Measurements from ENCODE around the gene CAMK4. TPM values are rescaled to one million over a fixed set of nuclear protein-coding genes. Genes with fewer than 3 reads are reported as not detected.
A peak's percentile ranks its signal among the peaks of the same experiment; 100 is the strongest.

The CAMK4 gene
- total RNA-seq, 1 experiment from 2014 or later = 19.3 TPM

DNA sequence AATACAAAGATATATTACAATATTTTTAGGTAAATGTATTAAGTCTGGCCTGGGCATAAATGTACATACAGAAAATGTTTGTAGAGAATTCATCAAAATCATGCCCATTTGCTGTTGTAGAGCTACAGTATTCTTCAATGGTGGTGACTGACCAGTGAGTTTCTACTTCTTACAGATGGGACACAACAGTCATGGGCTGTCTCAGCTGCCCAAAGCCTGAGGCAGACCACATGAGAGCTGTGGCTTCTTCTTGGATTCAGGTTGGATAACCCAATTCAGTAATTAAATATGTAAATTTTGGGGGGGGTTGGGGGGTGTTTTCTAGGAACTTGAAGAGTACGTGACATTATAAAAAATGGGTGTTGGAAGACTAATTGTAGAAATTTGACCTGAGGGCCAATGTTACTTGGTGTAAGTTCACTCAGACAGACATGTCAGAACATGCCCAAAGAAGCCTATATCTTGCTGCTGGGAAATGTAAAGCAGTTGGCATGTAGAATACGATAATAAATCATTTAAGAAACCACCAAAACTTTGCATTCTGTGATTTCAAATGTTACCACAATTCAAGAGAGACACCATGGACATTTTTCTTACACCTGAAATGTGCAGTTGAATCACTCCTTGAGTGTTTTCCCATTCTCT is 270.3 kb downstream of the CAMK4 start:
- Histone ChIP-seq H3K27ac (no peak overlapping the region), H3K4me1 (no peaks in the 10 kb centered on the region)

DNA sequence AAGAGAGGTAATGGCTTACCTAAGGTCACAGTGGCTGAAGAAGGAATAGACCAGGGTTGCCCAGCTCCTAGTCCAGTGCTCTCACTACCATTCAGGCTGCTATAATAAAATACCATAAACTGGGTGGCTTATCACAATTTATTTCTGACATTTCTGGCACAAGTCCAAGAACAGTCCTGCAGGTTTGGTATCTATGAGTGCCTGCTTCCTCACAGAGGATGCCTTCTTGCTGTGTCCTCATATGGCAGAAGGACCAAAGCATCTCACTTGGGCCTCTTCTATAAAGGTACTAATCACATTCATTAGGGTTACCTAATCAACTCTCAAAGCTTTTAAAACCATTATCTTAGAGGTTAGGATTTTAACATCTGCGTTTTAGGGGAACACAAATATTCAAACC is 271.0 kb downstream of the CAMK4 start:
- no peak overlapping the region for H3K4me3 ChIP-seq
- no peaks in the 10 kb centered on the region for H3K4me1 ChIP-seq
- peaks cover 34% of the 10 kb centered on the region for H3K36me3 ChIP-seq
- no peaks in the 10 kb centered on the region for H3K9me3 ChIP-seq (replicated peaks)
- H3K27ac ChIP-seq = no peak overlapping the region
- no peaks in the 10 kb centered on the region for H3K27me3 ChIP-seq
- peak in 1 of 2 experiments; percentile 9 for DNase-seq

More for the DNA sequence above, 270.3 kb downstream of the CAMK4 start:
- peaks cover 29% of the 10 kb centered on the region for H3K36me3 ChIP-seq
- no peaks in the 10 kb centered on the region for H3K9me3 ChIP-seq (replicated peaks)
- DNase-seq = peak; percentile 7 to 42
- H3K4me3 ChIP-seq = no peak overlapping the region
- no peaks in the 10 kb centered on the region for H3K27me3 ChIP-seq

DNA sequence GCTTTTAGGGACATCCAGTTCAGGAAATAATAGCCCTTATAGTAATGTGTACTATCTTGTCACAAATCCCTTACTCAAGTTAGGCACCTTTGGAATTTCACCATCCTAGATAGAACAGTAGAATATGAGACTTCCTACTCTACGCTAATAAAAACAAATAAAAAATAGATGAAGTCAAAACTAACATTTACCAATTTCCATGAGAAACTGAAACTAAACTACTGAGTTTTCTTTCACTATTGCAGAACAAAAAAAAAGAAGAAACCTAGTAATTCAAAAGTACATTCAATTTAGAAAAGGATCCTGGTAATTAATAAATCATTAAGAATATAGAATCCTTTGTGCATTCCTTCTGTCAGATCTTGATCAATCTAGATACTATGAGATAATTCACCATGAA is 274.2 kb downstream of the CAMK4 start:
- Histone ChIP-seq H3K36me3 (peaks cover 44% of the 10 kb centered on the region), H3K4me1 (no peaks in the 10 kb centered on the region), H3K4me3 (no peak overlapping the region), H3K27me3 (no peaks in the 10 kb centered on the region), H3K9me3 (replicated peaks) (no peaks in the 10 kb centered on the region), H3K27ac (no peak overlapping the region)
- DNase-seq = no peak

DNA sequence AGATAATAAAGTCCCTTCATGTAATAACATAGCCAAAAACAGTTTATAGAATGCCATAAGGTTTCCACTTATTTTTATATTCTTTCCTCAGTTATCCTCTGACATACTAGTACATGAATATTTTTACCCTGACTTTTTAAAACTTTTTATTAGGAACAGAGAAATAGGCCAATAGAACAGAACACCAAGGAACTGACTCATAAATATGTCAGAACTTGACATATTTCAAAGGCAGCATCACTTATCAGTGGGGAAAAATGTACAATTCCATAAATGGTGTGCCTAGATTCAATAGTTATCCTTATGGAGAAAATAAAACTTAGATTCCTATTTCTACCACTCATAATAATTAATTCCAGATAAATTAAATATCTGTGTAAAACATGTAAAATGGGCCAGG is 278.8 kb downstream of the CAMK4 start:
- H3K36me3 ChIP-seq = peaks cover 52% of the 10 kb centered on the region
- H3K27ac ChIP-seq = no peak overlapping the region
- H3K9me3 ChIP-seq (replicated peaks) = no peaks in the 10 kb centered on the region
- no peak overlapping the region for H3K4me3 ChIP-seq
- H3K4me1 ChIP-seq = no peaks in the 10 kb centered on the region
- DNase-seq = no peak
- H3K27me3 ChIP-seq = no peaks in the 10 kb centered on the region

DNA sequence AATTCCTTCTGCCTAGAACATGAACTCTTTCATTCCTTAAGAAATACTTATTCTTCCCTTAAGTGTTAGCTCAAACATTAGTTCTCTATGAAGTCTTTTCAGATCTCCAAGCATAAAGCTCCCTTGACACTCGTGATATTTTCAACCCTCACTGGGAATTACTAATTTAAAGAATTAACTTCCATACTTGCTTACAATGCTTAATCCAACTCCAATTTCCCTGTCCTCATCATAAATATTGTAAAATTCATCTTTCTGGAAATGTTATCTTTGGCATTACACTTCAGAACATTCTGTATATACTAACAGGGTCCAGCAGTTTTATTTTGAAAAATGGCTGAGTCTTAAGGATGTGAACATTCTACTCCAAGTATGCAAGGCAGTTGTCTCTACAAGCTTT is 280.9 kb downstream of the CAMK4 start:
- H3K27ac ChIP-seq = no peak overlapping the region

DNA sequence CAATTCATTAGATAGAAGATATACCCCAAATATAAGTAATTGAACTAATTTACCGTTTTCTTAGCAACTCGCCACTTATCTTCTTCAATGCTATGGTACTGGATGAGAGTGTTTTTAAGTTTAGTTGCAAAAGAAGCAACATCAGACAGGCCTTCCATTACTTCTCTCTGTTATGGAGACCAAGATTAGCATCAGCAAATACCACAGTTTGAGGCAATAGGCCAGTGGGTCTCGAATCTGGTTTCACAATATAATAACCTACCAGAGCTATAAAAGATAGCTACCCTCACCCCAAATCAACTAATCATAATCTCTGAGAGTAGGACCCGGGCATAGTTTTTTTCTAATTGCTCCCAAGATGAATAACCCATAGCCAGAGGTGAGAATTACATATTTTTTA is 283.1 kb downstream of the CAMK4 start:
- DNase-seq = no peak
- no peaks in the 10 kb centered on the region for H3K9me3 ChIP-seq (replicated peaks)
- no peak overlapping the region for H3K27ac ChIP-seq
- peaks cover 26% of the 10 kb centered on the region for H3K36me3 ChIP-seq
- no peak overlapping the region for H3K4me3 ChIP-seq
- H3K4me1 ChIP-seq = peaks cover 4% of the 10 kb centered on the region; the same call in 1 of the 2 replicates
- H3K27me3 ChIP-seq = no peaks in the 10 kb centered on the region

More for the DNA sequence above, 280.9 kb downstream of the CAMK4 start:
- Histone ChIP-seq H3K4me3 (no peak overlapping the region), H3K4me1 (no peaks in the 10 kb centered on the region), H3K36me3 (peaks cover 34% of the 10 kb centered on the region), H3K9me3 (replicated peaks) (no peaks in the 10 kb centered on the region), H3K27me3 (no peaks in the 10 kb centered on the region)
- DNase-seq = no peak

DNA sequence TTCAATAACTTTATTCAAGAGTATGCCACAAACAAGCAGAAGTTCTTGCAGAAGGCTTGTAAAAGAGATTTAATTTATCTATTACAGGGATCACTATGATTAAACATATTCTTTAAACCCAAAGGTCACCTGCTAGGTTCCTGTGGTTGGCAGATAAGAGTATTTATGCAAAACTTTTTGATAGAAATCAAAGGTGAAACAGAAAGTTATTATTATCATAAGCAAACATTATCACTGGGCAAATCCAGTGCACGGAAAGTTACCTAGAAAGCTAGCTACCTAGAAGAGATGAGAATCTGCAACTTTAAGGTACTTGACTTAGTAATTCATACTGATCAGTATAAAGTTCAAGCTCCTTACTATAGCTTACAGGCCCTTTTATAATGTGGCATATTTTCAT is 284.9 kb downstream of the CAMK4 start:
- Histone ChIP-seq H3K4me1 (peaks cover 4% of the 10 kb centered on the region), H3K9me3 (replicated peaks) (no peaks in the 10 kb centered on the region), H3K36me3 (peaks cover 20% of the 10 kb centered on the region), H3K27ac (no peak overlapping the region), H3K4me3 (no peak overlapping the region), H3K27me3 (no peaks in the 10 kb centered on the region)
- DNase-seq = no peak

DNA sequence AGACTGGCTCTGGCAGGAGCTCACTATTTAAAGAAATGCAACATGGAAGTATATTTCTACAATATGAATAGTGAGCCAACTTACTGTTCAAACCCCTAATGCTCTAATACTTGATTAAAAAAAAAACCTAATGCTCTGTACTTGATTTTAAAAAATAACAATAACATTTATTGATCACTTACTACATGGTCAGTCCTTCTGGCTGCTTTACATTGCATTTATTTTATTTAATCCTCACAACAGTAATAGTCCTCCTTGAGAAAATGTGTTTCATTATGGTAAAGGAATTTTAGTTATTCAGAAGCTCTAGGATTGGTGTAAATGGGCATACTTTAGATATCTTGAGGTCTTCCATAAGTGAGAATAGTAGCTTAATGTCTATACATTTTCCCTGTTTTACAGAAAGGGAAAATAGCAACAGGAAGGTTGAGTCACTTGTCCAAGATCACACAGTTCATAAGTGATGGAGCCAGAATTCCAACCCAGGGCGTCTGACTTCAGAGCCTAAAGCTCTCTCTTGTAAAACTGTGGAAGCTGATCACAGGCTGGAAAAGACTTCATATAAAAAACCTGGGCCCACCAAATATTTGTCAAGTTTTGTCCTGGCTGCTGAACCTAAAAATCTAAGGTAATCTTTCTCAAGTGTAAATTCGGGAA is 287.1 kb downstream of the CAMK4 start:
- DNase-seq = no peak
- Histone ChIP-seq H3K4me1 (peaks cover 9% of the 10 kb centered on the region), H3K36me3 (peaks cover 6% of the 10 kb centered on the region), H3K27ac (peak overlapping the region; percentile 61; the same call in 1 of the 2 replicates), H3K9me3 (replicated peaks) (no peaks in the 10 kb centered on the region), H3K27me3 (no peaks in the 10 kb centered on the region), H3K4me3 (peak overlapping the region; percentile 97)

DNA sequence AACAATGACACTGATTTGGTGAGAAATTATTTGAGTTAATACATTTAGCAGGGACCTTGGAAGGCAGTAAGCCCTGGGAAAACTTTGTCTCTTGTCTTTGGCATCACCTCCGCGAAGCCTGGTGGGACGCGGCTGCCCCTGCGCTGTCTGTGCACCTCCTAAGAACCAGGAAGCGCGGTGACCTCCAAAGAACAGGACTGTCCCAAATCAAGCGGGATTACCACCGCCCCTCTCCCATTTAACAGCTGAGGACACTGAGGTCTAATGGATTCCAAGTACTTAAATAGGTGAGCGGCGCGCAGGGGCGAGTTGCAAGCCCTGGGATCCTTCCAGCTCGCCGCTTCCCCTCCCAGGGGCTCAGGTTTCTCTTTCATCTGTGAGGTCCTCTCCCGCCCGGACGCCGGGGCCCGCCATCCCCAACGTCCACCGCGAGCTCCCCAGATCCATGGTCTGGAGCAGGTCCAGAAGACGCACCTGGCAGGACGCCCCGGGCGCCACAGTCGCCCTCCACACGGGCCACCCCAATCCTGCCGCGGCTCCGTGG is 287.7 kb downstream of the CAMK4 start:
- H3K4me3 ChIP-seq = peak overlapping the region; percentile 97
- H3K9me3 ChIP-seq (replicated peaks) = no peaks in the 10 kb centered on the region
- peak in 1 of 2 experiments; percentile 70 for DNase-seq
- H3K27me3 ChIP-seq = no peaks in the 10 kb centered on the region
- peaks cover 2% of the 10 kb centered on the region for H3K36me3 ChIP-seq
- H3K4me1 ChIP-seq = peaks cover 9% of the 10 kb centered on the region
- H3K27ac ChIP-seq = peak overlapping the region; percentile 61

DNA sequence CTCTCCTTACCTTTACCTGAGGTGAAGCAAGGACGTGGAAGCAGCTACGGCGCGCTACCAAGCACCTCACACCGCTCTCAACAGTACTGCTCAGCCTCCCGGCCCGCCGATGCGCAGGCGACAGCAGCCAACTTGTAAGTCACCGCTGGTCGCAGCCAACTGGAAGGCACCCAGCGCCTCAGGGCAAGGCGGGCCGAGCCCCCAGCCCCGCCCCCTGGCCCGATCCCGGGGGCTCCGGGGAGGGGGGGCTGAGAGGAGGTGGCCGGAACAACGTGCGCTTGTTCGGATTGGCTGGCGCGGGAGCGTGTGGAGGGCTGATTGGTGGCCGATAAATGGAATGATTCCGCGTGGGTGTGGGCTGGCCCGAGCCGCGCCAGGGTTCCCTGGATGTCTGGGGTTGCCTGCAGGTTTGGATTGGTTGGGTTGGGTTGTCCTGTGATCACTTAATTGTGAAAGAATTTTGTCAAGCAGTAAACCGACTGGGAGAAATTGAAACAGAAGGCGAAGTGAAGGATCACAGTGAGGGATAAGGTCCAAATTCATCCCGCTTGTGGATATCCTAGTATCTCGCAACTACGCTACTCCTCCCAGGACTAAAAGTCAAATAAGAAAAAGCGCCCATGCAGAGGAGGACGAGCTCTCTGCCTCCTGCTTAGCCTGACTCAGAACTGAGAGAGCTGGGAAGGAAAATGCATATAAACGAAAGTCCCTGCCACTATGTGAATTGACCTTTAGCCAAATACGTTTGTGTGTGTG is 288.4 kb downstream of the CAMK4 start, which contains the start of gene STARD4:
Gene STARD4, minus strand, starts transcription at position 161 of the 756 bp plus-strand sequence. CDS start 5,102 bp downstream, outside the sequence.
- Histone ChIP-seq H3K4me3 (peak within 1 kb of the TSS; percentile 97), H3K9me3 (replicated peaks) (no peaks in the 10 kb centered on the region), H3K36me3 (no peaks in the 10 kb centered on the region; the same call in 1 of the 2 replicates)

DNA sequence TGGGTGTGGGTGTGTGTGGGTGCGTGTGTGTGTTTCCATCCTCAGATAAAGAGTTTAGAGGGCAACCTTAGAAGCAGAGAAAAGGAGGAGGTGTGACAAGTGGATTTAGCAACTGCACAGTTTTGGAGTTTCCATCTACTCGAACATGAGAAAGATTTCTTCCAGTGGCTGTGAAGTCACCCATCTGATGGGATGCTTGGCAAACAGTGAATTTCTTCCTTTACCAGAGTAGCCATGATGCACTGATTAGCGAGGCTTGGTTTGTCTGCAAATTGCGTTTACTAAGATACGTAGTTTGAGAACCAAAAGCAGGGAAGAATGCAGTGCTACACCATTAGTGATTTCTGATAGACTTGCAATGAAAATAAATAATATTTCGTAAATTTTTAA is 288.9 kb downstream of the CAMK4 start:
- Histone ChIP-seq H3K27ac (peak overlapping the region; percentile 61), H3K4me1 (peaks cover 9% of the 10 kb centered on the region), H3K4me3 (peak overlapping the region; percentile 97), H3K9me3 (replicated peaks) (no peaks in the 10 kb centered on the region), H3K36me3 (no peaks in the 10 kb centered on the region; the same call in 1 of the 2 replicates), H3K27me3 (no peaks in the 10 kb centered on the region)
- no peak for DNase-seq

More for the DNA sequence above, 288.4 kb downstream of the CAMK4 start, which contains the start of gene STARD4:
- Histone ChIP-seq H3K4me1 (peaks cover 9% of the 10 kb centered on the region), H3K27ac (peak within 1 kb of the TSS; percentile 61), H3K27me3 (no peaks in the 10 kb centered on the region)
- DNase-seq = peak; percentile 96 to 97

DNA sequence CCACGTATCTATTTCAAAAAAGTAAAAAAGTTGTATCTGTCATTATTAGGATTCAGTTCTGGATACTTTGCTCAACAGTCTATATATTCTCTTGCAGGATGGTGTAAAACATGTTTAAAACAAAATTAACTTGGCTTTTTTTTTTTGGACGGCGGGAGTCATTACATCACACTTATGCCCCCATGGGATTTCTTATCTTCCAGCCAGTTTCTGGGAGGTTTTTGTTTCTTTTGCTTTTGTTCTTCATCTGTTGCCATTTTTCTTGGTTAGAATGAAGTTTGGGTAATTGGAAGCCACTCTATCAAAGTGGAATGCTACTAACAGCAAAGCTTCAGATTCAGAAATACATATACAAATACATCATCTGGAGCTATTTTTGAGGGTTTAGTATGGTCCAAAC is 289.9 kb downstream of the CAMK4 start:
- H3K36me3 ChIP-seq = no peaks in the 10 kb centered on the region; the same call in 1 of the 2 replicates
- peak overlapping the region; percentile 61; the same call in 1 of the 2 replicates for H3K27ac ChIP-seq
- H3K4me3 ChIP-seq = peak overlapping the region; percentile 97
- no peaks in the 10 kb centered on the region for H3K27me3 ChIP-seq
- H3K9me3 ChIP-seq (replicated peaks) = no peaks in the 10 kb centered on the region
- peak in 1 of 2 experiments; percentile 32 for DNase-seq
- H3K4me1 ChIP-seq = peaks cover 9% of the 10 kb centered on the region

DNA sequence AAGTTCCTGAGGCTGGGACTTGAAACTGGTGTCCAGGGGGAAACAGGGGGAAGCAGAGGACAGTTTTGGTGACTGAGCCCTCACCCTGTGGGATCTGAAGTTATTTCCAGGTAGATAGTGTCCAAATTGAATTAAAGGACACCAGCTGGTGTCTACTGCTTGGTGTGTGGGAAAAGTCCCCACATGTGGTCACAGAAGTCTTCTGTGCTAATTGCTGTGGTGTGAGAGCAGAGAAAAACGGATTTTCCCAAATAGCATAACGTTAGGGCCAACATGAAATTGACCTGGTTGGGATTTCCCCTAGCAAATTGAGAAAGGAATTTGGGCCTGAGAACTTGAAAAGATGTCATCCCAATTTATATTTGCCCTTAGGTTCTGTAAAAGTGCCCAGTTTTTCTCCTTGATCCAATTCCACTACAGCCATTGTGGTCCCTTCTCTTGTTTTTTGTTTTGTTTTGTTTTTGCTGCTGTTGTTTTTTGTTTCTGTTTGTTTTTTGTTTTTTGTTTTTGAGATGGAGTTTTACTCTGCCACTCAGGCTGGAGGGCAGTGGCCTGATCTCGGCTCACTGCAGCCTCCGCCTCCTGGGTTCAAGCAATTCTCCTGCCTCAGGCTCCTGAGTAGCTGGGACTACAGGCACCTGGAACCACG is 293.8 kb downstream of the CAMK4 start:
- Histone ChIP-seq H3K36me3 (no peaks in the 10 kb centered on the region), H3K9me3 (replicated peaks) (no peaks in the 10 kb centered on the region), H3K4me1 (peaks cover 5% of the 10 kb centered on the region), H3K27ac (no peak overlapping the region), H3K27me3 (no peaks in the 10 kb centered on the region), H3K4me3 (no peak overlapping the region)
- no peak for DNase-seq

DNA sequence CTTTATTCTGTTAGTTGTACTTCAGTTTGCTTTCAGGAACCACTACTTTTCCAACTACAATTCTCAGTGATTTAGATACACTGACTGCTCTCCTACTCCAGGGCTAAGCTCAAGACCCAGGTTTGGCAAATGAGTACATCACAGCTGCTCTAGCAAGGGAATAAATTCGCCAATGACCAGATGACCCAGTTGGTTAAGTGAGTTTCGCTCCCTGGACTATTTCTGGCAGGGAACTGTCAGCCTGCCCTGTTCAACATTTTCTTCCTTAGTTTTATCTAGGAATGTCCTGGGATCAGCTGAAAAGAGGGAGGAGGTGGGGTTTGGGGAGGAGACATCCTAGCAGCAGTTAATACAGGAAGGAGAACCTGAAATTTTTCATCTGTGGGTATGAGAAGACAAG is 294.6 kb downstream of the CAMK4 start:
- Histone ChIP-seq H3K36me3 (no peaks in the 10 kb centered on the region), H3K27me3 (no peaks in the 10 kb centered on the region), H3K4me1 (peaks cover 5% of the 10 kb centered on the region), H3K27ac (no peak overlapping the region), H3K9me3 (replicated peaks) (no peaks in the 10 kb centered on the region), H3K4me3 (no peak overlapping the region)
- DNase-seq = no peak
